ENCODE data around the gene GPR152. TPM values are rescaled to one million over a fixed set of nuclear protein-coding genes. Genes with fewer than 3 reads are reported as not detected.
A peak's percentile ranks its signal among the peaks of the same experiment; 100 is the strongest.
"Not testable (repeated sequence)": the region's sequence is repeated elsewhere in the genome, so short reads cannot be mapped to it uniquely, and the experiment has no call there.

Gene GPR152
- total RNA-seq, 1 donor from 2014 or later, result not detected

GRCh38 chr11:67431346-67432249 is 20.9 kb downstream of the GPR152 start:
- DNase-seq (ENCODE audit: extremely low read depth, low read depth, low spot score), result no peak

DNA sequence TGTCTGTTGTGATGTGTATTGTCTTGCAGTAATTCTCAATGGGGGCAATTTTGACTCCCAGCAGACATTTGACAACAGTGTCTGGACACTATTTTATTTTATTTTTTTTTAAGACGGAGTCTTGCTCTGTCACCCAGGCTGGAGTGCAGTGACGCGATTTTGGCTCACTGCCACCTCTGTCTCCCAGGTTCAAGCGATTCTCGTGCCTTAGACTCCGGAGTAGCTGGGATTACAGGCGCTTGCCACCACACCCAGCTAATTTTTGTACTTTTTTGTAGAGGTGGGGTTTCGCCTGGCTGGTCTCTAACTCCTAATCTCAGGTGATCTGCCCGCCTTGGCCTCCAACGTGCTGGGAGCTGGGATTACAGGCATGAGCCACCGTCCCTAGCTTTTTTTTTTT is 22.8 kb downstream of the GPR152 start:
- no peak for DNase-seq (ENCODE audit: extremely low read depth, low read depth, low spot score)

GRCh38 chr11:67429038-67429668 is 23.4 kb downstream of the GPR152 start:
- DNase-seq (ENCODE audit: extremely low read depth, low read depth, low spot score), result no peak

DNA sequence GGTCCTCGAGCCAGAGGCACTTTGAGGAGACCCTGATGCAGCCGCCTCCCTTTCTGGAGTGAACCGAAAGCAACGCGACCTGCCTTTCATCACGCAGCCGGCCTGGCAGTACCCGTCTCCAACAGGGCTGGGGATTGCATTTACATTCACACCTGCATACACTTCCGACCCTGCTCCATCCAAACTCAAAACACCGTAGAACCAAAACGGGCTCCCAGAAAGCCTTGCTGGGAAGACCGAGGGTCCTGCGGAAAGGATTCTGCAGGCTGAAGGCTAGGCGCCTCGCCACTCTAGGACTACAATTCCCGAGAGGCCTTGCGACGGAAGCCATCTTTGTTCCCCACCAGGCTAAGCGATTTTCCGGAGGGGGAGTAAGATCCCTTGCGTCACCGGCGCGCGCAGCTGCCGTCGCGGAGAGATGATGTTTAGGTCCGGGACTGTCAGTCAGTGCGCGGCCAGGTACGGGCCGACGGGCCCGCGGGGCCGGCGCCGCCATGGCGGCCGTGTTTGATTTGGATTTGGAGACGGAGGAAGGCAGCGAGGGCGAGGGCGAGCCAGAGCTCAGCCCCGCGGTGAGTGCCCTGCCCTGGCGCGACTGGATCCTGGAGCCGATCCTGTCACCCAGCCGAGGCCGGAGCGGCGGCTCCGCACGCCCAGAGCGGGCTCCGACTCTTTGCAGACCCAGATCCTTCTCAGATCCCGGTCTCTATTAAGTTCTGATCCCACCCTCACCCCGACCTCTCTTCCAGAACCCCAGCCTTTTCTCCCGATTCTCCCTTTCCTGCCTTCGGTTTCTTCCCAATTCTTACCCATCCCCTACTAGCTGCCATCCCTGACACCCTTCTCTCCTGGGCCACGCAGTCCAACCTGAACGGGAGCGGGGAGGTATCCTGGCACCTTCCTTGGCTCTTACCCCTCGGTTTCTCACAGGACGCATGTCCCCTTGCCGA is 24.2 kb downstream of the GPR152 start, which contains the start of gene RPS6KB2:
Gene RPS6KB2 (plus strand): TSS at position 443 of the 950 bp plus-strand sequence. CDS start 52 bp downstream, at position 495.
- DNase-seq (ENCODE audit: extremely low read depth, low read depth, low spot score), result peak; percentile 80

GRCh38 chr11:67427364-67427859 is 25.1 kb downstream of the GPR152 start:
- not testable (repeated sequence) for DNase-seq (ENCODE audit: extremely low read depth, low read depth, low spot score)

- no peak for DNase-seq (ENCODE audit: extremely low read depth, low read depth, low spot score)
These were observed 28.5 kb downstream of the GPR152 start for GRCh38 chr11:67423891-67424613.

DNA sequence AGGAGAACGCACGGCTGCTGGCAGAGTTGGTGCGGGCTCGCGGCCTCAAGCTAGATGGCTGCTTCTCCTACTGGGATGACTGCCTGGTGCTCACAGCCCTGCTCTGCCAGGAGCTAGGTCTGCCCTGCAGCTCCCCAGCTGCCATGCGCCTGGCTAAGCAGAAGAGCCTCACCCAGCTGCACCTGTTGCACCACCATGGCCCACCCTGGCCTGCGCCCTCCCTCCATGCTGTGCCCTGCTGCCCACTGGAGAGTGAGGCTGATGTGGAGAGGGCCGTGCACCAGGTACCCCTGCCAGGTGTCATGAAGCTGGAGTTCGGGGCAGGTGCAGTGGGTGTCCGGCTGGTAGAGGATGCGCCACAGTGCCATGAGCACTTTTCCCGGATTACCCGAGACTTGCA is 29.1 kb downstream of the GPR152 start:
- no peak for DNase-seq (ENCODE audit: extremely low read depth, low read depth, low spot score)

DNA sequence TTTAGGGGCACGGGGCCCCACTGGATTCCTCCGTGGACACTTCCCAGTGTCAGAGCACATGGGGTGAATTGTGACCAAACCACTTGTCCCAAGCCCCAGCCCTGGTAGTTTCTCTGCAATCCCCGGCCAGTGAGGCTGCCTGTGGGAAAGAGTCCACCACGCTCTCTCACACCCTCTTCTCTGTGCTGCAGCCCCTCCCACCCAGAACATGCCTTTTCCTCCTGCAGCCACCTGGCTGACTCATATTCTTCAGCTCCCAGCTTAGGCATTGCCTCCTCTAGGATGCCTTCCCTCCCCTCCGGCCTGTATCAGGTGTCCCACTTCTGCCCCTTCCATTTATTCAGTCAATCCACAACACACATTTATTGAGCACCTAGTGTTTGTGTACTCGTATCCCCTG is 29.6 kb downstream of the GPR152 start:
- DNase-seq (ENCODE audit: extremely low read depth, low read depth, low spot score), result no peak

DNA sequence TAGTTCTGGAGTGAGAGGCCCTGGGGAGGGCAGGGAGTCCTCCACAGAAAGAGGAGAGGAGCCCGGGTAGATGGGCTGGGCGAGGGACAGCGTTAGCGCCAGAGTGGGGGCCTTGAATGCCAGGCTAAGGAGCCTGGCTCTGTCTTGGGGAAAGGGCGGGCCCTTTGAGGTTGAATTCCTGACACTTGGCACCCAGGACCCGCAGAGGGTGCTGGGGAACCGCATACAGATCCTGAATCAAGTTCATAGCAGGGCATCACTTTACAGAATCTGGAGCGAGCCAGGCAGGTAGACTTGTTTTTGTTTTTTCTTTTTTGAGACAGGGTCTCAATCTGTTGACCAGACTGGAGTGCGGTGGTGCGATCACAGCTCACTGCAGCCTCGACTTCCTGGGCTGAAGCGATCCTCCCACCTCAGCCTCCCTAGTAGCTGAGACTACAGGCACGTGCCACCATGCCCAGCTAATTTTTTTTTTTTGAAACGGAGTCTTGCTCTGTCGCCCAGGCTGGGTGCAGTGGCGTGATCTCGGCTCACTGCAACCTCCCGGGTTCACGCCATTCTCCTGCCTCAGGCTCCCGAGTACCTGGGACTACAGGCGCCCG is 31.0 kb downstream of the GPR152 start:
- no peak for DNase-seq (ENCODE audit: extremely low read depth, low read depth, low spot score)

DNA sequence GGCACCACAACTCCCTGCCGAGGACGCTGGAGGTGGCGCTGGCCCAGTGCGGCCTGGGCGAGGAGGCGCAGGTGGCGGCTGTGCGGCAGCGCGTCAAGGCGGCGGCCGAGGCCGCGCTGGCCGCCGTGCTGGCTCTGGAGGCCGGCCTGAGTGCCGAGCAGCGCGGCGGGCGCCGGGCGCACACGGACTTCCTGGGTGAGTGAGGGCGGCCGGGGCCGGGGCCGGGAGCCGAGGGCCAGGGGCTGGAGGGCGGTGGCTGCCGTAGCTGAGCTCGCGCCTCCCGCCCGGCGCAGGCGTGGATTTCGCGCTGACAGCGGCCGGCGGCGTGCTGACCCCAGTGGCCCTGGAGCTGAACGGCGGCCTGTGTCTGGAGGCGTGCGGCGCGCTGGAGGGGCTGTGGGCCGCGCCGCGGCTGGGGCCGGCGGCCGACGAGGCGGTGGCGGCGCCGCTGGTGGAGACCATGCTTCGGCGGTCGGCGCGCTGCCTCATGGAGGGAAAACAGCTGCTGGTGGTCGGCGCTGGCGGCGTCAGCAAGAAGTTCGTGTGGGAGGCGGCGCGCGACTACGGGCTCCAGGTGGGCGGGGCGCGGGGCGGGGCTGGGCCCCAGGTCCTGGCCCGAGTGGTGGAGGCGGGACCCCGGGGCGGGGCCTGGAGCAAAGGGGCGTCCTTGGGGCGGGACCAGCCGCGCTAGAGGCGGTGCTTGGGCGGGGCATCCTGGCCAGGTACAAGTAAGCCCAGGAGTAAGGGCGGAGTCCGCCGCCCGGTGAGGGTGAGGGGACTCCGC is 31.7 kb downstream of the GPR152 start:
- DNase-seq (ENCODE audit: extremely low read depth, low read depth, low spot score), result no peak

DNA sequence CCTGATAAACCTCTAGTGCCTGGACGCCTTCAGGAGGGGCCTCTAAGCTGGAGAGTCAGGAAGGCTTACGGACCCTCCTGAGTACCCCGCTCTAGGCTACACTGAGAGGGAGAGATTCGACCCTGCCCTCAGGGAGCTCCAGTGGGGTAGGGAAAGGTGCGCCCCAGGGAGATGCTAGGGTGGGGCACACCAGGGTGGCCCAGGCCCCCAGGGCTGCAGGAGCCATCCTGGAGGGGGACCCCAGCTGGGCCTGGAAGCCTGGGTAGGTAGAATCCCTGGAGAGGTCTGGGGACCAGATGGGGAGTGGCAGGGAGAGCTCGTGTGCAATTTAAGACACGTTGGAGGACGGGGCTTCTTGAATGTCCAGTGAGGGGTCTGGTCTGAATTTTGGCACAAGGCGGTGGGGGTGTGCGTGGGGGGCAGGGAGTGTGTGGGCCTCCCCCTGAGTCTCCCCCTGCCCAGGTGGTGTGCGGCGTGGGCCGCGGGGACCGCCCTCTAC is 32.3 kb downstream of the GPR152 start:
- DNase-seq (ENCODE audit: extremely low read depth, low read depth, low spot score), result no peak

GRCh38 chr11:67419325-67420049 is 33.0 kb downstream of the GPR152 start:
- no peak for DNase-seq (ENCODE audit: extremely low read depth, low read depth, low spot score)

- DNase-seq (ENCODE audit: extremely low read depth, low read depth, low spot score), result no peak
These were observed 33.9 kb downstream of the GPR152 start for GRCh38 chr11:67418476-67419281.

DNA sequence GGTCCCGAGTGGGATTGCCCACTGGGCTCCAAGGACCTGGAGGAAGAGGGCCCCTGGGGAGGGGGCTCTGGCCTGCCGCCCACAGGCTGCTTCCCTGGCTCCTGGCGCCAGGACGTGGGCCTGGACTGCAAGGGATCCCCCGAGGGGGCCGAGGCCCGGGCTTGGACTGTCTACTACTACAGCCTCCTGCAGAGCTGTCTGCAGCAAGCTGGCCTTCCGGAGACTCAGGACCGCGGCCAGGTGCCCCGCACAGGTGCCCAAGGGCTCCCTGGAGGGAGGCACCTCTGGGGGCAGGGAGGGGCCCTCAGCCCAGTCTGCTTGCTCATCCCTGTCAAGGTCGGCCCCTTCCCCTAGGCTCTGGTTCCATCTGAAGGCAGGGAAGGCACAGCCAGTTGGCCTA is 35.1 kb downstream of the GPR152 start:
- no peak for DNase-seq (ENCODE audit: extremely low read depth, low read depth, low spot score)

- no peak for DNase-seq (ENCODE audit: extremely low read depth, low read depth, low spot score)
These were observed 35.9 kb downstream of the GPR152 start for GRCh38 chr11:67416416-67417335.
